SK-N-SH treated with all-trans-retinoic acid at 6 μM for 48 hours (cell line): Measurements from ENCODE around the gene CFAP20DC.

Experiments used
- ATAC-seq: fragments of 200-7000 bp; cut with Tn5 transposase; 3 replicates; pipeline ENCODE4 v1.9.1; 2020; ENCODE audit warnings: mild to moderate bottlenecking, moderate library complexity
- ARNTL ChIP-seq: fragments of 450-650 bp; formaldehyde crosslinking; IDR thresholded peaks from 2 replicates; pipeline ENCODE4 v1.5.0; 2020; ENCODE audit warnings: low read depth, mild to moderate bottlenecking, moderate library complexity, borderline replicate concordance
- BACH2 ChIP-seq: fragments of 250-450 bp; sonication (Bioruptor Pico); IDR thresholded peaks from 2 replicates; pipeline ENCODE4 v1.9.0; 2021; ENCODE audit warnings: mild to moderate bottlenecking, borderline replicate concordance
- CSDC2 ChIP-seq: fragments of 250-450 bp; sonication (Bioruptor Pico); IDR thresholded peaks from 2 replicates; pipeline ENCODE4 v1.5.0; 2020; ENCODE audit warnings: mild to moderate bottlenecking, moderate library complexity
- CSRNP3 ChIP-seq: fragments of 250-450 bp; sonication (Bioruptor Pico); IDR thresholded peaks from 2 replicates; pipeline ENCODE4 v1.5.1; 2021; ENCODE audit warnings: mild to moderate bottlenecking, moderate library complexity
- GLIS3 ChIP-seq: fragments of 250-450 bp; sonication (Bioruptor Pico); IDR thresholded peaks from 2 replicates; pipeline ENCODE4 v1.5.0; 2020; ENCODE audit warnings: mild to moderate bottlenecking, moderate library complexity
- ISL1 ChIP-seq: fragments of 250-450 bp; sonication (Bioruptor Pico); IDR thresholded peaks from 2 replicates; pipeline ENCODE4 v2.1.2; 2022; ENCODE audit warnings: mild to moderate bottlenecking, moderate library complexity
- OSR1 ChIP-seq: fragments of 250-450 bp; sonication (Bioruptor Pico); IDR thresholded peaks from 2 replicates; pipeline ENCODE4 v1.8.0; 2022; ENCODE audit warnings: moderate library complexity, mild to moderate bottlenecking, inconsistent platforms
- PPARA ChIP-seq: fragments of 250-450 bp; sonication (Bioruptor Pico); IDR thresholded peaks from 2 replicates; pipeline ENCODE4 v1.5.0; 2020; ENCODE audit warnings: mild to moderate bottlenecking, borderline replicate concordance
- RARB ChIP-seq: fragments of 250-450 bp; sonication (Bioruptor Pico); IDR thresholded peaks from 2 replicates; pipeline ENCODE4 v1.8.0; 2021; ENCODE audit warnings: mild to moderate bottlenecking, moderate library complexity
- SNAI2 ChIP-seq: fragments of 250-450 bp; sonication (Bioruptor Pico); IDR thresholded peaks from 2 replicates; pipeline ENCODE4 v1.5.0; 2020; ENCODE audit warnings: mild to moderate bottlenecking, moderate library complexity
- TCF4 ChIP-seq: fragments of 250-450 bp; sonication (Bioruptor Pico); IDR thresholded peaks from 2 replicates; pipeline ENCODE4 v1.8.0; 2021; ENCODE audit warnings: mild to moderate bottlenecking, moderate library complexity, borderline replicate concordance
- TSHZ2 ChIP-seq: fragments of 250-450 bp; sonication (Bioruptor Pico); IDR thresholded peaks from 2 replicates; pipeline ENCODE4 v1.5.0; 2020; ENCODE audit warnings: mild to moderate bottlenecking, moderate library complexity
- ZC3H10 ChIP-seq: fragments of 250-450 bp; sonication (Bioruptor Pico); IDR thresholded peaks from 2 replicates; pipeline ENCODE4 v1.5.1; 2021; ENCODE audit warnings: mild to moderate bottlenecking, moderate library complexity
- ZFP3 ChIP-seq: fragments of 250-450 bp; sonication (Bioruptor Pico); IDR thresholded peaks from 2 replicates; pipeline ENCODE4 v1.5.0; 2020; ENCODE audit warnings: mild to moderate bottlenecking, moderate library complexity
- ZFP30 ChIP-seq: fragments of 450-650 bp; formaldehyde crosslinking; IDR thresholded peaks from 2 replicates; pipeline ENCODE4 v1.5.0; 2022; ENCODE audit warnings: mild to moderate bottlenecking, moderate library complexity
- ZNF565 ChIP-seq: fragments of 450-650 bp; formaldehyde crosslinking; conservative IDR thresholded peaks from 2 replicates; pipeline ENCODE4 v1.5.0; 2020; ENCODE audit warnings: low read depth, mild to moderate bottlenecking, moderate library complexity
- ZNF70 ChIP-seq: fragments of 450-650 bp; formaldehyde crosslinking; IDR thresholded peaks from 2 replicates; pipeline ENCODE4 v1.5.0; 2020; ENCODE audit warnings: mild to moderate bottlenecking, moderate library complexity
- ZNF8 ChIP-seq: fragments of 450-650 bp; formaldehyde crosslinking; IDR thresholded peaks from 2 replicates; pipeline ENCODE4 v1.5.0; 2020; ENCODE audit warnings: mild to moderate bottlenecking, moderate library complexity
- TF ChIP-seq, protein P1 (sequence below): fragments of 250-450 bp; sonication (Bioruptor Pico); IDR thresholded peaks from 2 replicates; pipeline ENCODE4 v1.8.0; 2021; ENCODE audit warnings: low read depth, mild to moderate bottlenecking, moderate library complexity, borderline replicate concordance
- TF ChIP-seq, protein P2 (sequence below): fragments of 250-450 bp; sonication (Bioruptor Pico); IDR thresholded peaks from 2 replicates; pipeline ENCODE4 v1.8.0; 2020; ENCODE audit warnings: mild to moderate bottlenecking, moderate library complexity, borderline replicate concordance

Gene CFAP20DC

GRCh38 chr3:58989163-58989562 lies 60.7 kb downstream of the CFAP20DC start:
- ATAC-seq = peak; percentile 73
- TF ChIP-seq ISL1 (CRISPR knock-in tag) (no peak), ZNF8 (CRISPR knock-in tag) (no peak), OSR1 (CRISPR knock-in tag) (no peak), TSHZ2 (no peak), ZFP30 (CRISPR knock-in tag) (no peak), RARB (CRISPR knock-in tag) (no peak), ZC3H10 (CRISPR knock-in tag) (no peak), ZNF565 (CRISPR knock-in tag) (no peak), GLIS3 (CRISPR knock-in tag) (no peak), PPARA (no peak), ZFP3 (CRISPR knock-in tag) (no peak), CSDC2 (CRISPR knock-in tag) (no peak), TCF4 (CRISPR knock-in tag) (no peak), CSRNP3 (CRISPR knock-in tag) (no peak), ZNF70 (CRISPR knock-in tag) (no peak)
- TF ChIP-seq, protein P1, sequence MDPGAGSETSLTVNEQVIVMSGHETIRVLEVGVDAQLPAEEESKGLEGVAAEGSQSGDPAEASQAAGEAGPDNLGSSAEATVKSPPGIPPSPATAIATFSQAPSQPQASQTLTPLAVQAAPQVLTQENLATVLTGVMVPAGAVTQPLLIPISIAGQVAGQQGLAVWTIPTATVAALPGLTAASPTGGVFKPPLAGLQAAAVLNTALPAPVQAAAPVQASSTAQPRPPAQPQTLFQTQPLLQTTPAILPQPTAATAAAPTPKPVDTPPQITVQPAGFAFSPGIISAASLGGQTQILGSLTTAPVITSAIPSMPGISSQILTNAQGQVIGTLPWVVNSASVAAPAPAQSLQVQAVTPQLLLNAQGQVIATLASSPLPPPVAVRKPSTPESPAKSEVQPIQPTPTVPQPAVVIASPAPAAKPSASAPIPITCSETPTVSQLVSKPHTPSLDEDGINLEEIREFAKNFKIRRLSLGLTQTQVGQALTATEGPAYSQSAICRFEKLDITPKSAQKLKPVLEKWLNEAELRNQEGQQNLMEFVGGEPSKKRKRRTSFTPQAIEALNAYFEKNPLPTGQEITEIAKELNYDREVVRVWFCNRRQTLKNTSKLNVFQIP (CRISPR knock-in tag) = no peak
- TF ChIP-seq, protein P2, sequence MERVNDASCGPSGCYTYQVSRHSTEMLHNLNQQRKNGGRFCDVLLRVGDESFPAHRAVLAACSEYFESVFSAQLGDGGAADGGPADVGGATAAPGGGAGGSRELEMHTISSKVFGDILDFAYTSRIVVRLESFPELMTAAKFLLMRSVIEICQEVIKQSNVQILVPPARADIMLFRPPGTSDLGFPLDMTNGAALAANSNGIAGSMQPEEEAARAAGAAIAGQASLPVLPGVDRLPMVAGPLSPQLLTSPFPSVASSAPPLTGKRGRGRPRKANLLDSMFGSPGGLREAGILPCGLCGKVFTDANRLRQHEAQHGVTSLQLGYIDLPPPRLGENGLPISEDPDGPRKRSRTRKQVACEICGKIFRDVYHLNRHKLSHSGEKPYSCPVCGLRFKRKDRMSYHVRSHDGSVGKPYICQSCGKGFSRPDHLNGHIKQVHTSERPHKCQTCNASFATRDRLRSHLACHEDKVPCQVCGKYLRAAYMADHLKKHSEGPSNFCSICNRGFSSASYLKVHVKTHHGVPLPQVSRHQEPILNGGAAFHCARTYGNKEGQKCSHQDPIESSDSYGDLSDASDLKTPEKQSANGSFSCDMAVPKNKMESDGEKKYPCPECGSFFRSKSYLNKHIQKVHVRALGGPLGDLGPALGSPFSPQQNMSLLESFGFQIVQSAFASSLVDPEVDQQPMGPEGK (CRISPR knock-in tag) = no peak

DNA sequence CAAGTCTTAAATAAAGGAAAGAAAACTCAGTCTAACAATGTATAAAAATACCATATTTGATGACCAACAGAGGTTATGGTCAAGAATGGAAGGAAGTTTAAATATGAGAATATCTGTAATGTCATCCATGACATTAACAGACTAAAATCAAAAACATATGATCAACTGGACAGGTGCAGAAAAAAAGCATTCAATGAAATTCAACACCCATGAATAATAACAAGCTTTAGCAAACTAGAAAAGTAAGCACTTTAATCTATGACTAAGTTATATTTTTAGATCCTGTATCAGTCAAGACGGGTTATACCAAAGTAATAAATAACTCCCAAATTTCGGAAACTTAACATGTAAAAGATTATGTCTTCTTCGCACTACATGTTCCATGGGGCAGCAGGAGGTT lies 61.8 kb downstream of the CFAP20DC start:
- no peak for ATAC-seq
- TF ChIP-seq RARB (CRISPR knock-in tag) (no peak), ZFP3 (CRISPR knock-in tag) (no peak), ZNF8 (CRISPR knock-in tag) (no peak), ZC3H10 (CRISPR knock-in tag) (no peak), BACH2 (CRISPR knock-in tag) (no peak), ARNTL (CRISPR knock-in tag) (no peak)

DNA sequence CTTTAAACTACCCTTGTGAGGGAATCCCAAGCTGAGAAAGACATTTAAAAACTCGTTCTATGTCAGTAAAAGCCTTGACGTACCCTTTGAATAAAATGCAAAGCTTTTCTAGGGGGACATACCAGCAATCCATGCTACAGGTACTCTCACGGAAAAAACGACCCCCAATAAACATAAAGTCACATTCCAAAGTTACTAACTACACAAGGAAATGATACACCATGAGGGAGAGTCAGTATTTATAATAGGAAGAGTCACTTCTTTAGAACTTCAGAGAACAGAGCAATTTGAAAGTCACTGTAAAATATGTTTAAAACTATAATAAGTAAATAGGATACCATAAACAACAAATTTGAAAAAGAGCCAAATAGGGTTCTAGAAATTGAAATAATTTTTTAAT lies 63.2 kb downstream of the CFAP20DC start:
- no peak for TF ChIP-seq ZNF8 (CRISPR knock-in tag)
- TF ChIP-seq, protein P2 (CRISPR knock-in tag) = no peak
- no peak for TF ChIP-seq ZNF70 (CRISPR knock-in tag)
- no peak for TF ChIP-seq CSRNP3 (CRISPR knock-in tag)
- TF ChIP-seq SNAI2 (CRISPR knock-in tag) = no peak
- no peak for TF ChIP-seq TSHZ2
- TF ChIP-seq, protein P1 (CRISPR knock-in tag) = no peak
- TF ChIP-seq BACH2 (CRISPR knock-in tag) = no peak
- no peak for TF ChIP-seq ZFP3 (CRISPR knock-in tag)
- no peak for TF ChIP-seq OSR1 (CRISPR knock-in tag)
- TF ChIP-seq ZNF565 (CRISPR knock-in tag) = no peak
- no peak for ATAC-seq
